Central memory CD4-positive, alpha-beta T cell (primary cell): ENCODE results near the gene DRD2.

ENCODE experiments used
- DNase-seq: peaks from one replicate; pipeline ENCODE4 v3.0.0; 2022

The DRD2 gene

GRCh38 chr11:113397212-113397611, 78.0 kb downstream of the DRD2 start:
- DNase-seq: no peak

GRCh38 chr11:113396690-113397089, 78.5 kb downstream of the DRD2 start:
- DNase-seq: no peak

- DNase-seq: no peak
Observed at GRCh38 chr11:113395782-113396336, 79.3 kb downstream of the DRD2 start.

- DNase-seq: no peak
Observed at GRCh38 chr11:113394919-113395318, 80.3 kb downstream of the DRD2 start.

GRCh38 chr11:113393501-113393985, 81.7 kb downstream of the DRD2 start:
- DNase-seq: no peak

GRCh38 chr11:113392236-113392921, 82.8 kb downstream of the DRD2 start:
- no peak for DNase-seq

GRCh38 chr11:113389272-113389671, 85.9 kb downstream of the DRD2 start:
- DNase-seq: no peak

GRCh38 chr11:113387605-113388211, 87.5 kb downstream of the DRD2 start, which contains the start of gene ANKK1:
Gene ANKK1, plus strand, starts transcription at chr11:113387779. Its CDS starts 106 bp downstream, at chr11:113387885.
- DNase-seq: no peak

GRCh38 chr11:113386866-113387265, 88.3 kb downstream of the DRD2 start:
- no peak for DNase-seq

- DNase-seq: no peak
Observed at GRCh38 chr11:113385749-113386148, 89.4 kb downstream of the DRD2 start.

GRCh38 chr11:113384551-113384950, 90.6 kb downstream of the DRD2 start:
- DNase-seq: no peak

- no peak for DNase-seq
Observed at GRCh38 chr11:113382121-113382520, 93.1 kb downstream of the DRD2 start.

- no peak for DNase-seq
Observed at GRCh38 chr11:113378692-113379091, 96.5 kb downstream of the DRD2 start.

- DNase-seq: no peak
Observed at GRCh38 chr11:113377681-113378412, 97.4 kb downstream of the DRD2 start.

GRCh38 chr11:113376156-113376555, 99.0 kb downstream of the DRD2 start:
- no peak for DNase-seq

GRCh38 chr11:113375402-113375801, 99.8 kb downstream of the DRD2 start:
- DNase-seq: no peak

- DNase-seq: no peak
Observed at GRCh38 chr11:113373981-113374560, 101.1 kb downstream of the DRD2 start.

- DNase-seq: no peak
Observed at GRCh38 chr11:113373306-113373705, 101.9 kb downstream of the DRD2 start.

GRCh38 chr11:113372309-113372708, 102.9 kb downstream of the DRD2 start:
- DNase-seq: no peak

- no peak for DNase-seq
Observed at GRCh38 chr11:113370634-113371033, 104.6 kb downstream of the DRD2 start.

GRCh38 chr11:113369411-113369810, 105.8 kb downstream of the DRD2 start:
- no peak for DNase-seq

- no peak for DNase-seq
Observed at GRCh38 chr11:113365895-113366294, 109.3 kb downstream of the DRD2 start.
